HG03439 (cell line): ENCODE results near the gene ZNF407.

Source experiments
- ATAC-seq: cut with Tn5 transposase; IDR thresholded peaks from one replicate; pipeline ENCODE4 v1.9.1; 2021; ENCODE audit warnings: mild to moderate bottlenecking, moderate library complexity; ENCODE audit not compliant: unreplicated experiment

ZNF407 gene

GRCh38 chr18:74994502-74995418 is 397.1 kb downstream of the ZNF407 start:
- ATAC-seq: peak; percentile 88

GRCh38 chr18:74995419-74995736 is 397.7 kb downstream of the ZNF407 start:
- ATAC-seq: no peak

- no peak for ATAC-seq
Observed at GRCh38 chr18:74996055-74996454, 398.4 kb downstream of the ZNF407 start.

- ATAC-seq: no peak
Observed at GRCh38 chr18:74996996-74997395, 399.3 kb downstream of the ZNF407 start.

- no peak for ATAC-seq
Observed at GRCh38 chr18:75000920-75001319, 403.2 kb downstream of the ZNF407 start.

- ATAC-seq: no peak
Observed at GRCh38 chr18:75003039-75003438, 405.4 kb downstream of the ZNF407 start.

- no peak for ATAC-seq
Observed at GRCh38 chr18:75003764-75004690, 406.4 kb downstream of the ZNF407 start.

- ATAC-seq: no peak
Observed at GRCh38 chr18:75005626-75006025, 408.0 kb downstream of the ZNF407 start.

- no peak for ATAC-seq
Observed at GRCh38 chr18:75008186-75008585, 410.5 kb downstream of the ZNF407 start.

- ATAC-seq: no peak
Observed at GRCh38 chr18:75009296-75009695, 411.6 kb downstream of the ZNF407 start.

GRCh38 chr18:75009878-75010277 is 412.2 kb downstream of the ZNF407 start:
- no peak for ATAC-seq

- no peak for ATAC-seq
Observed at GRCh38 chr18:75010278-75010677, 412.6 kb downstream of the ZNF407 start.

- ATAC-seq: no peak
Observed at GRCh38 chr18:75010689-75011088, 413.0 kb downstream of the ZNF407 start.

- peak; percentile 74 for ATAC-seq
Observed at GRCh38 chr18:75016025-75016717, 418.5 kb downstream of the ZNF407 start.

GRCh38 chr18:75023473-75023872 is 425.8 kb downstream of the ZNF407 start:
- no peak for ATAC-seq

- no peak for ATAC-seq
Observed at GRCh38 chr18:75024871-75025270, 427.2 kb downstream of the ZNF407 start.

GRCh38 chr18:75025573-75025972 is 427.9 kb downstream of the ZNF407 start:
- ATAC-seq: no peak

- no peak for ATAC-seq
Observed at GRCh38 chr18:75029481-75029880, 431.8 kb downstream of the ZNF407 start.

GRCh38 chr18:75031717-75032317 is 434.1 kb downstream of the ZNF407 start:
- no peak for ATAC-seq

- no peak for ATAC-seq
Observed at GRCh38 chr18:75033516-75033915, 435.8 kb downstream of the ZNF407 start.

GRCh38 chr18:75034937-75035336 is 437.3 kb downstream of the ZNF407 start:
- no peak for ATAC-seq
